ENCODE results near the gene FLT4. TPM values are rescaled to one million over a fixed set of nuclear protein-coding genes. Genes with fewer than 3 reads are reported as not detected.

FLT4 gene
- total RNA-seq, 1 donor from 2014 or later: 0.51 TPM

DNA sequence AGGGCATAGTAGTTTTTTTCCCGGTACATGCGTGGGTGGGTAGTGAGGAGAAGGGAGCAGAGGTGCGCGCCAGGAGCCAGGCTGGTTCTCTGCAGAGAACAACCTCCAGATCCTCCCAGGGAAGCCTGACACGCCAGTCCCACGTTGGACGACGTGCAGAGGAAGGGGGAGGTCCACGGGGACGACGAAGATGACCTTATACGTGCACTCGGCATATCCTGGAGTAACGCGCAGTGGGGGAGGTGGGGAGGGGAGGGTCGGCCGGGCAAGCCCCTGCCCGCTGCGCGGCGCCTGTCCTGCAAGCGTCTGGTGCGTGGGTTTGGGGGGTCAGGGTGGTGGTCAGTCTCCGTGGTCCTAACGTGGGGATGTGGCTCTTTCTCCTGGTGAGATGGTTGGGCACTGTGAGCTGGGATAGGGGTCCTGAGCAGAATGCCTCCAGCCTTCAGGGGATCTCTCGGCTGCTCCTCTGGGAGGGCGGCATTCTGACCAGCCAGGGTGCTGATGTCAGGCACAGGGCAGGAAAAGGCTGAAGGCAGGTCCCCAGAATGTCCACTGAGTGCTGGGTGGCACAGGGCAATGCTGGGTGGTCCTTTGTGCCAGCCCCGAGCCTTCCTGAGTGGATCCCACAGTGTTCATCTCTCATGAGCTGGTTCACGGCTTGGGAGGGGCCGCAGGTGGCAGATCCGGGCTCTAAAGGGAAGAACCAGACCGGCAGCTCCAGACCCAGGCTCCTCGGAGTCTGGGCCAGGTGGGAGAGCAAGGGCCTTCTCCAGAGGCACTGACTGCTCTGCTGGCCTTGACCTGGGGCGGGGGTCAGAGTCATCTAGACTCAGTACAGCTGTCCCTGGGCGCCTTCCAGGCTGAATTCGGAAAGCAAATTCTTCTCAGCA is 47.6 kb downstream of the FLT4 start:
- TF ChIP-seq, protein P1, sequence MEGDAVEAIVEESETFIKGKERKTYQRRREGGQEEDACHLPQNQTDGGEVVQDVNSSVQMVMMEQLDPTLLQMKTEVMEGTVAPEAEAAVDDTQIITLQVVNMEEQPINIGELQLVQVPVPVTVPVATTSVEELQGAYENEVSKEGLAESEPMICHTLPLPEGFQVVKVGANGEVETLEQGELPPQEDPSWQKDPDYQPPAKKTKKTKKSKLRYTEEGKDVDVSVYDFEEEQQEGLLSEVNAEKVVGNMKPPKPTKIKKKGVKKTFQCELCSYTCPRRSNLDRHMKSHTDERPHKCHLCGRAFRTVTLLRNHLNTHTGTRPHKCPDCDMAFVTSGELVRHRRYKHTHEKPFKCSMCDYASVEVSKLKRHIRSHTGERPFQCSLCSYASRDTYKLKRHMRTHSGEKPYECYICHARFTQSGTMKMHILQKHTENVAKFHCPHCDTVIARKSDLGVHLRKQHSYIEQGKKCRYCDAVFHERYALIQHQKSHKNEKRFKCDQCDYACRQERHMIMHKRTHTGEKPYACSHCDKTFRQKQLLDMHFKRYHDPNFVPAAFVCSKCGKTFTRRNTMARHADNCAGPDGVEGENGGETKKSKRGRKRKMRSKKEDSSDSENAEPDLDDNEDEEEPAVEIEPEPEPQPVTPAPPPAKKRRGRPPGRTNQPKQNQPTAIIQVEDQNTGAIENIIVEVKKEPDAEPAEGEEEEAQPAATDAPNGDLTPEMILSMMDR (IDR thresholded peaks at IDR 0.05): no peak
- no peaks in the 10 kb centered on the region for H3K9me3 Mint-ChIP-seq (ENCODE audit: unreplicated experiment)
- H3K27ac Mint-ChIP-seq (ENCODE audit: unreplicated experiment): no peak overlapping the region
- peaks cover 2% of the 10 kb centered on the region for H3K27me3 Mint-ChIP-seq (ENCODE audit: unreplicated experiment)
- no peak for DNase-seq (ENCODE audit: extremely low spot score, unreplicated experiment)
- no peaks in the 10 kb centered on the region for H3K4me1 Mint-ChIP-seq (ENCODE audit: unreplicated experiment)
- no peaks in the 10 kb centered on the region for H3K36me3 Mint-ChIP-seq (ENCODE audit: unreplicated experiment)
- no peak overlapping the region for H3K4me3 Mint-ChIP-seq (ENCODE audit: unreplicated experiment)

DNA sequence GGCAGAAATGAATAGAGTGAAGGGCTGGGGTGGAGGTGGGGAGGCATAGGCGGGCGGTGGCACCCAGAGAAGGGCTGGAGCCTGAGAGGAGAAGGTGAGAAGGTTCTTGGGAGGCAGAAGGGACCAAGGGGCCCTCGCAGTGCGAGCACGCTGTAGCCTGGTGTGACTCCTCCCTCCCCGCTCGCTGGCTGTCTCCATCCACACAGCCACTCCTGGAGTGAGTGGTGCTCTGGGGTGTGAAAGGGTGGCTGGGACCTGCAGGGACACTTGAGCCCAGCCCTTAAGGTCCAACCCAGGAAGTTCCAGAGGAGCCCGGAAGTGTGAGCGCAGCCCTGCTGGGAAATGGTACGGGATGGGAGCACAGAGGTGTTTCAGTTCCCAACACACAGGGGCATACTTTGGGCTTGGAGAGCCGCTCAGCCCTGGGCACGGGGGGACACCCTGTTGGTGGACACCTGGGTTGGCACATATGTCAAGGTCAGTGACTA is 48.8 kb downstream of the FLT4 start:
- no peak overlapping the region for H3K27ac Mint-ChIP-seq (ENCODE audit: unreplicated experiment)
- peak; percentile 60 for DNase-seq (ENCODE audit: extremely low spot score, unreplicated experiment)
- H3K27me3 Mint-ChIP-seq (ENCODE audit: unreplicated experiment): peaks cover 2% of the 10 kb centered on the region
- H3K9me3 Mint-ChIP-seq (ENCODE audit: unreplicated experiment): no peaks in the 10 kb centered on the region
- H3K4me3 Mint-ChIP-seq (ENCODE audit: unreplicated experiment): no peak overlapping the region
- no peaks in the 10 kb centered on the region for H3K36me3 Mint-ChIP-seq (ENCODE audit: unreplicated experiment)
- no peaks in the 10 kb centered on the region for H3K4me1 Mint-ChIP-seq (ENCODE audit: unreplicated experiment)
- TF ChIP-seq, protein P1 (IDR thresholded peaks at IDR 0.05): no peak

DNA sequence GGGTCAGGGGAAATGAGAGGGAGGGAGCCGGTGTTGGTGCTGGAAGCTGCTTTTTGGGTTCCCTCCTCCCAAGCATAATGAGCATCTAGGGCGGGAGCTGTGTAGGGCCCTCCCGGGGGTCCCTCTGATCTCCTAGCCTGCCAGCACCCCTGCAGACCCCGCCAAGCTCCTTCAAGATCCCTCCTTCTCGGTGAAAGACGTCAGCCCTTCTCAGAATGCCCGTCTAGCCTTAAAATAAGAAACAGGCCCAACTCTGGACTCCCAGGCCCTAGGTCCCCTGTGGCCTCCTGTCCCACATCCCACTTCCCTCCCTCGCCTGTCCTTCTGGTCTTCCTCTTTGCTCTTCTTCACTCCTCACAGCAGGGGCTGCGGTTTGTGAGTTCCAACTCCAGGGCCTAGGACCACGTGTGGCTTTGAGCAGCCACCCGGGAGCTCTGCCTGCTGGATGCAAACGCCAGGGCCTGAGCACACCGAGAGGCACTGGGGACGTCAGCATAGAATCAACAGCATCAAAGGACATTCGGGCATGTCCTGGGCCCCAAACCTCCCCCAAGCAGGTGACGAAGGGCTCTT is 49.3 kb downstream of the FLT4 start:
- TF ChIP-seq, protein P1 (IDR thresholded peaks at IDR 0.05): no peak
- H3K9me3 Mint-ChIP-seq (ENCODE audit: unreplicated experiment): no peaks in the 10 kb centered on the region
- no peaks in the 10 kb centered on the region for H3K36me3 Mint-ChIP-seq (ENCODE audit: unreplicated experiment)
- H3K4me3 Mint-ChIP-seq (ENCODE audit: unreplicated experiment): no peak overlapping the region
- H3K4me1 Mint-ChIP-seq (ENCODE audit: unreplicated experiment): no peaks in the 10 kb centered on the region
- peak; percentile 79 for DNase-seq (ENCODE audit: extremely low spot score, unreplicated experiment)
- H3K27me3 Mint-ChIP-seq (ENCODE audit: unreplicated experiment): no peaks in the 10 kb centered on the region
- H3K27ac Mint-ChIP-seq (ENCODE audit: unreplicated experiment): no peak overlapping the region

DNA sequence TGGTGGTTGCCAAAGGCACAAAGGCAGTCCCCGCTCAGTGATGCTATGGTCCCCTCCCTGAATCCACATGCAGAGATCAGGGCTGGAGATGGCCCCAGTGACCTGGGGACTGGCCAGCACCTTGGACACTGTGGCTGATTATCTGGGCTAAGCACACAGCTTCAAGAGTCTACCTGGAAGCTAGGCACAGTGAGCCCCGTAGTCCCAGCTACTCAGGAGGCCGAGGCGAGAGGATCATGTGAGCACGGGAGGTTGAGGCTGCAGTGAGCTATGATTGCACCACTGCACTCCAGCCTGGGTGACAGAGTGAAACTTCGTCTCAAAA is 49.8 kb downstream of the FLT4 start:
- TF ChIP-seq, protein P1 (IDR thresholded peaks at IDR 0.05): no peak
- no peaks in the 10 kb centered on the region for H3K9me3 Mint-ChIP-seq (ENCODE audit: unreplicated experiment)
- peak; percentile 71 for DNase-seq (ENCODE audit: extremely low spot score, unreplicated experiment)
- H3K4me3 Mint-ChIP-seq (ENCODE audit: unreplicated experiment): no peak overlapping the region
- H3K27me3 Mint-ChIP-seq (ENCODE audit: unreplicated experiment): no peaks in the 10 kb centered on the region
- H3K36me3 Mint-ChIP-seq (ENCODE audit: unreplicated experiment): no peaks in the 10 kb centered on the region
- H3K4me1 Mint-ChIP-seq (ENCODE audit: unreplicated experiment): no peaks in the 10 kb centered on the region
- H3K27ac Mint-ChIP-seq (ENCODE audit: unreplicated experiment): no peak overlapping the region

All from osteocyte (in vitro differentiated cells).